Hepatocyte (in vitro differentiated cells): ENCODE measurements around the gene LVRN.

Source experiments
- CTCF ChIP-seq: fragments of 200-600 bp; sonication (generic); IDR thresholded peaks from 2 replicates; pipeline ENCODE4 v1.5.1; 2016; ENCODE audit warnings: antibody characterized with exemption, mild to moderate bottlenecking; ENCODE audit not compliant: poor library complexity
- EZH2 ChIP-seq: fragments of 200-600 bp; sonication (generic); IDR thresholded peaks from 2 replicates; pipeline ENCODE4 v1.6.1; 2016; ENCODE audit warnings: antibody characterized with exemption, mild to moderate bottlenecking, borderline replicate concordance

- TF ChIP-seq CTCF (no peak), EZH2 (no peak)
Observed at GRCh38 chr5:115985802-115986757, 23.8 kb downstream of the LVRN start.
